SK-N-SH (cell line): ENCODE data around the gene SSUH2. TPM values are rescaled to one million over a fixed set of nuclear protein-coding genes. Genes with fewer than 3 reads are reported as not detected.

ENCODE experiments used
- CTCF ChIA-PET: fragments of 300-600, 350-600 bp; formaldehyde crosslinking; extraction: SDS; loops from one replicate; lab custom pipeline; 2021; lab: Yijun Ruan, JAX
- POLR2A ChIA-PET: fragments of 350-600 bp; sonication (Branson Sonifier 250); formaldehyde crosslinking; extraction: SDS; loops from one replicate; lab custom pipeline; 2020; ENCODE audit warnings: antibody characterized with exemption, inconsistent platforms; lab: Yijun Ruan, JAX
- DNase-seq: peaks from one replicate; pipeline ENCODE4 v3.0.0; 2012
- H2AFZ ChIP-seq: fragments of 200-600 bp; sonication (generic); 2 replicates; pipeline ENCODE4 v1.8.1; 2016; ENCODE audit warnings: antibody characterized with exemption, mild to moderate bottlenecking, low read depth
- H3F3A ChIP-seq: fragments of 200-600 bp; sonication (generic); replicated peaks from 2 replicates; pipeline ENCODE3; 2016; ENCODE audit warnings: antibody characterized with exemption, mild to moderate bottlenecking; ENCODE audit not compliant: insufficient read depth
- H3K27ac ChIP-seq, 2 experiments: fragments of 200-500 bp in 1 of 2; fragments of 200-600 bp in 1 of 2; sonication (Bioruptor generic) in 1 of 2; sonication (generic), shearing (Covaris generic) in 1 of 2; 2 replicates each; pipeline versions ENCODE4 v1.5.1 to v1.6.1; 2014 to 2016; ENCODE audit warnings: low read depth in 2 of 2, inconsistent platforms in 1 of 2, low read length in 1 of 2, mild to moderate bottlenecking in 1 of 2, mixed read lengths in 1 of 2
- H3K27me3 ChIP-seq: fragments of 200-600 bp; sonication (generic), shearing (Covaris generic); 2 replicates; pipeline ENCODE4 v1.6.1; 2016; ENCODE audit warnings: mixed run types; ENCODE audit not compliant: insufficient read depth
- H3K36me3 ChIP-seq, 2 experiments: fragments of 200-500 bp in 1 of 2; fragments of 200-600 bp in 1 of 2; sonication (Bioruptor generic) in 1 of 2; sonication (generic) in 1 of 2; replicated peaks in 1 of 2; 2 replicates each; pipeline versions ENCODE3 to v1.5.1; 2014 to 2016; ENCODE audit warnings: low read length in 1 of 2, mild to moderate bottlenecking in 1 of 2; ENCODE audit not compliant: insufficient read depth in 2 of 2, control insufficient read depth in 1 of 2
- H3K4me1 ChIP-seq, 2 experiments: fragments of 200-500 bp in 1 of 2; fragments of 200-600 bp in 1 of 2; sonication (Bioruptor generic) in 1 of 2; sonication (generic), shearing (Covaris generic) in 1 of 2; 2 replicates each; pipeline versions ENCODE4 v1.5.1 to v1.6.1; 2014 to 2016; ENCODE audit warnings: low read depth in 1 of 2, low read length in 1 of 2, mixed run types in 1 of 2; ENCODE audit not compliant: insufficient read depth in 2 of 2, control insufficient read depth in 1 of 2
- H3K4me2 ChIP-seq: fragments of 200-600 bp; sonication (generic), shearing (Covaris generic); 2 replicates; pipeline ENCODE4 v1.6.1; 2017; ENCODE audit warnings: mixed run types
- H3K4me3 ChIP-seq, 2 experiments: fragments of 200-500 bp in 1 of 2; fragments of 200-600 bp in 1 of 2; sonication (Bioruptor generic) in 1 of 2; sonication (generic), shearing (Covaris generic) in 1 of 2; 2 replicates each; pipeline versions ENCODE4 v1.5.1 to v1.8.1; 2014 to 2016; ENCODE audit warnings: low read depth in 2 of 2, inconsistent platforms in 1 of 2, low read length in 1 of 2, mild to moderate bottlenecking in 1 of 2, mixed read lengths in 1 of 2, moderate library complexity in 1 of 2
- H3K79me2 ChIP-seq: fragments of 200-600 bp; sonication (generic); 2 replicates; pipeline ENCODE4 v1.8.1; 2017; ENCODE audit warnings: mild to moderate bottlenecking; ENCODE audit not compliant: insufficient read depth
- H3K9ac ChIP-seq: fragments of 200-600 bp; sonication (generic); 2 replicates; pipeline ENCODE4 v1.6.1; 2017; ENCODE audit warnings: mixed run types
- H3K9me2 ChIP-seq: fragments of 200-600 bp; sonication (generic); 2 replicates; pipeline ENCODE4 v1.6.1; 2017; ENCODE audit warnings: mixed run types
- H3K9me3 ChIP-seq: fragments of 200-600 bp; sonication (generic); 2 replicates; pipeline ENCODE4 v1.6.1; 2017; ENCODE audit warnings: mixed run types, mild to moderate bottlenecking, moderate library complexity
- H4K20me1 ChIP-seq: fragments of 200-600 bp; sonication (generic); 2 replicates; pipeline ENCODE4 v1.6.1; 2017; ENCODE audit warnings: mild to moderate bottlenecking, mixed run types; ENCODE audit not compliant: insufficient read depth
- CHD2 ChIP-seq: fragments of 150-350 bp; IDR thresholded peaks from 2 replicates; pipeline ENCODE4 v1.6.1; 2018; ENCODE audit warnings: low read length; ENCODE audit not compliant: partially characterized antibody
- ELF1 ChIP-seq: IDR thresholded peaks from 2 replicates; pipeline ENCODE4 v1.4.0; 2012
- EP300 ChIP-seq, 2 experiments: IDR thresholded peaks; 2 replicates each; pipeline versions ENCODE4 v1.4.0 to v1.6.1; 2012; ENCODE audit warnings: borderline replicate concordance in 1 of 2, low read depth in 1 of 2, low read length in 1 of 2
- FOSL2 ChIP-seq: IDR thresholded peaks from 2 replicates; pipeline ENCODE4 v1.4.0; 2012; ENCODE audit warnings: low read depth, mild to moderate bottlenecking, moderate library complexity, borderline replicate concordance
- FOXM1 ChIP-seq: IDR thresholded peaks from 2 replicates; pipeline ENCODE4 v1.4.0; 2012; ENCODE audit warnings: low read depth, mild to moderate bottlenecking
- GABPA ChIP-seq: IDR thresholded peaks from 2 replicates; pipeline ENCODE4 v1.4.0; 2012; ENCODE audit warnings: low read depth, mild to moderate bottlenecking
- GATA2 ChIP-seq: sonication (generic); formaldehyde crosslinking; IDR thresholded peaks from 2 replicates; pipeline ENCODE4 v1.5.0; 2020; ENCODE audit warnings: mild to moderate bottlenecking, missing genetic modification reagents
- IRF3 ChIP-seq: fragments of 150-350 bp; IDR thresholded peaks from 2 replicates; pipeline ENCODE4 v1.6.1; 2016; ENCODE audit warnings: mild to moderate bottlenecking, low read depth, low read length
- JUND ChIP-seq: IDR thresholded peaks from 2 replicates; pipeline ENCODE4 v1.4.0; 2012
- MEF2A ChIP-seq: IDR thresholded peaks from 2 replicates; pipeline ENCODE4 v1.4.0; 2012; ENCODE audit warnings: low read depth, borderline replicate concordance
- MXI1 ChIP-seq: IDR thresholded peaks from 2 replicates; pipeline ENCODE4 v1.6.1; 2012; ENCODE audit warnings: mild to moderate bottlenecking, low read depth, low read length, improper control_type of control experiment
- NFIC ChIP-seq: IDR thresholded peaks from 2 replicates; pipeline ENCODE4 v1.4.0; 2012; ENCODE audit warnings: borderline replicate concordance
- NRF1 ChIP-seq: IDR thresholded peaks from 2 replicates; pipeline ENCODE4 v1.6.1; 2012; ENCODE audit warnings: low read depth, mild to moderate bottlenecking, low read length
- PBX3 ChIP-seq: IDR thresholded peaks from 2 replicates; pipeline ENCODE4; 2012
- POLR2AphosphoS5 ChIP-seq: IDR thresholded peaks from 2 replicates; pipeline ENCODE4 v1.6.1; 2012; ENCODE audit warnings: low read depth, low read length
- RAD21 ChIP-seq: IDR thresholded peaks from 2 replicates; pipeline ENCODE4 v1.6.1; 2012; ENCODE audit warnings: mild to moderate bottlenecking, low read length
- RCOR1 ChIP-seq: fragments of 150-350 bp; IDR thresholded peaks from 2 replicates; pipeline ENCODE4 v1.6.1; 2017; ENCODE audit warnings: antibody characterized with exemption, low read length
- RXRA ChIP-seq: IDR thresholded peaks from 2 replicates; pipeline ENCODE4 v1.4.0; 2012; ENCODE audit warnings: low read depth, mild to moderate bottlenecking, borderline replicate concordance
- SIN3A ChIP-seq: IDR thresholded peaks from 2 replicates; pipeline ENCODE4 v1.6.1; 2012; ENCODE audit warnings: low read depth, mild to moderate bottlenecking, low read length, moderate library complexity, borderline replicate concordance
- SMC3 ChIP-seq: IDR thresholded peaks from 2 replicates; pipeline ENCODE4 v1.6.1; 2012; ENCODE audit warnings: low read depth, low read length, improper control_type of control experiment
- TCF12 ChIP-seq: IDR thresholded peaks from 2 replicates; pipeline ENCODE4 v1.4.0; 2012
- WGBS: methylation state at CpG from one replicate; pipeline ENCODE4 v1.1.6; 2017; ENCODE audit warnings: low lambda C conversion rate; 5-methylcytosine and 5-hydroxymethylcytosine counted together
- polyA plus RNA-seq, 3 experiments: library from polyadenylated mRNA; depleted of rRNA; stranded (reverse); fragments of >200 nt; gene quantifications; 2 replicates each; pipeline ENCODE4 v1.2.3, GENCODE V29; 2012
- TF ChIP-seq, protein P1 (sequence below): IDR thresholded peaks from 2 replicates; pipeline ENCODE4 v1.4.0; 2012; ENCODE audit warnings: low read depth
- TF ChIP-seq, protein P2 (sequence below): IDR thresholded peaks from 2 replicates; pipeline ENCODE4 v1.6.1; 2012; ENCODE audit warnings: mild to moderate bottlenecking, low read depth, low read length, moderate library complexity
- TF ChIP-seq, protein P3 (sequence below): fragments of 200-600 bp; sonication (generic); IDR thresholded peaks from 2 replicates; pipeline ENCODE4 v1.6.1; 2017; ENCODE audit warnings: antibody characterized with exemption, mild to moderate bottlenecking, moderate library complexity
- TF ChIP-seq, protein P4 (sequence below): IDR thresholded peaks from 2 replicates; pipeline ENCODE4 v1.4.0; 2012; ENCODE audit warnings: low read depth, borderline replicate concordance

SSUH2 gene
- polyA plus RNA-seq, 1 of the 3 experiments (the other 2 are of a cell fraction) = 0.18 TPM

GRCh38 chr3:8607234-8608040, 37.2 kb downstream of the SSUH2 start:
- no peak overlapping the region for H3K9ac ChIP-seq
- no peaks in the 10 kb centered on the region for H3K79me2 ChIP-seq
- no peaks in the 10 kb centered on the region for H4K20me1 ChIP-seq
- H3F3A ChIP-seq = no peaks in the 10 kb centered on the region
- H2AFZ ChIP-seq = no peak overlapping the region
- no peaks in the 10 kb centered on the region for H3K36me3 ChIP-seq
- TF ChIP-seq CHD2 (no peak), NFIC (no peak), GABPA (no peak), IRF3 (no peak), FOXM1 (no peak), TCF12 (peak; percentile 42), RAD21 (peak; percentile 96), SMC3 (peak; percentile 90), ELF1 (no peak), PBX3 (no peak), GATA2 (peak; percentile 88), NRF1 (no peak), POLR2AphosphoS5 (no peak; the same call in 1 of the 2 replicates), RCOR1 (peak; percentile 67), FOSL2 (no peak), MXI1 (0 out of 2 replicates have a peak, but pooled peaks have one; percentile 25), MEF2A (no peak), JUND (no peak), EP300 (IDR thresholded peaks at IDR 0.05; ENCODE audit: borderline replicate concordance in 1 of 2, low read depth in 1 of 2, low read length in 1 of 2) (peak in 1 of 2 experiments; percentile 78; a peak in 2 of 4 replicates), RXRA (no peak), SIN3A (no peak)
- TF ChIP-seq, protein P1, sequence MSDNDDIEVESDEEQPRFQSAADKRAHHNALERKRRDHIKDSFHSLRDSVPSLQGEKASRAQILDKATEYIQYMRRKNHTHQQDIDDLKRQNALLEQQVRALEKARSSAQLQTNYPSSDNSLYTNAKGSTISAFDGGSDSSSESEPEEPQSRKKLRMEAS = no peak
- TF ChIP-seq, protein P2, sequence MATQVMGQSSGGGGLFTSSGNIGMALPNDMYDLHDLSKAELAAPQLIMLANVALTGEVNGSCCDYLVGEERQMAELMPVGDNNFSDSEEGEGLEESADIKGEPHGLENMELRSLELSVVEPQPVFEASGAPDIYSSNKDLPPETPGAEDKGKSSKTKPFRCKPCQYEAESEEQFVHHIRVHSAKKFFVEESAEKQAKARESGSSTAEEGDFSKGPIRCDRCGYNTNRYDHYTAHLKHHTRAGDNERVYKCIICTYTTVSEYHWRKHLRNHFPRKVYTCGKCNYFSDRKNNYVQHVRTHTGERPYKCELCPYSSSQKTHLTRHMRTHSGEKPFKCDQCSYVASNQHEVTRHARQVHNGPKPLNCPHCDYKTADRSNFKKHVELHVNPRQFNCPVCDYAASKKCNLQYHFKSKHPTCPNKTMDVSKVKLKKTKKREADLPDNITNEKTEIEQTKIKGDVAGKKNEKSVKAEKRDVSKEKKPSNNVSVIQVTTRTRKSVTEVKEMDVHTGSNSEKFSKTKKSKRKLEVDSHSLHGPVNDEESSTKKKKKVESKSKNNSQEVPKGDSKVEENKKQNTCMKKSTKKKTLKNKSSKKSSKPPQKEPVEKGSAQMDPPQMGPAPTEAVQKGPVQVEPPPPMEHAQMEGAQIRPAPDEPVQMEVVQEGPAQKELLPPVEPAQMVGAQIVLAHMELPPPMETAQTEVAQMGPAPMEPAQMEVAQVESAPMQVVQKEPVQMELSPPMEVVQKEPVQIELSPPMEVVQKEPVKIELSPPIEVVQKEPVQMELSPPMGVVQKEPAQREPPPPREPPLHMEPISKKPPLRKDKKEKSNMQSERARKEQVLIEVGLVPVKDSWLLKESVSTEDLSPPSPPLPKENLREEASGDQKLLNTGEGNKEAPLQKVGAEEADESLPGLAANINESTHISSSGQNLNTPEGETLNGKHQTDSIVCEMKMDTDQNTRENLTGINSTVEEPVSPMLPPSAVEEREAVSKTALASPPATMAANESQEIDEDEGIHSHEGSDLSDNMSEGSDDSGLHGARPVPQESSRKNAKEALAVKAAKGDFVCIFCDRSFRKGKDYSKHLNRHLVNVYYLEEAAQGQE = no peak
- TF ChIP-seq, protein P3, sequence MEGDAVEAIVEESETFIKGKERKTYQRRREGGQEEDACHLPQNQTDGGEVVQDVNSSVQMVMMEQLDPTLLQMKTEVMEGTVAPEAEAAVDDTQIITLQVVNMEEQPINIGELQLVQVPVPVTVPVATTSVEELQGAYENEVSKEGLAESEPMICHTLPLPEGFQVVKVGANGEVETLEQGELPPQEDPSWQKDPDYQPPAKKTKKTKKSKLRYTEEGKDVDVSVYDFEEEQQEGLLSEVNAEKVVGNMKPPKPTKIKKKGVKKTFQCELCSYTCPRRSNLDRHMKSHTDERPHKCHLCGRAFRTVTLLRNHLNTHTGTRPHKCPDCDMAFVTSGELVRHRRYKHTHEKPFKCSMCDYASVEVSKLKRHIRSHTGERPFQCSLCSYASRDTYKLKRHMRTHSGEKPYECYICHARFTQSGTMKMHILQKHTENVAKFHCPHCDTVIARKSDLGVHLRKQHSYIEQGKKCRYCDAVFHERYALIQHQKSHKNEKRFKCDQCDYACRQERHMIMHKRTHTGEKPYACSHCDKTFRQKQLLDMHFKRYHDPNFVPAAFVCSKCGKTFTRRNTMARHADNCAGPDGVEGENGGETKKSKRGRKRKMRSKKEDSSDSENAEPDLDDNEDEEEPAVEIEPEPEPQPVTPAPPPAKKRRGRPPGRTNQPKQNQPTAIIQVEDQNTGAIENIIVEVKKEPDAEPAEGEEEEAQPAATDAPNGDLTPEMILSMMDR = peak; percentile 66
- TF ChIP-seq, protein P4, sequence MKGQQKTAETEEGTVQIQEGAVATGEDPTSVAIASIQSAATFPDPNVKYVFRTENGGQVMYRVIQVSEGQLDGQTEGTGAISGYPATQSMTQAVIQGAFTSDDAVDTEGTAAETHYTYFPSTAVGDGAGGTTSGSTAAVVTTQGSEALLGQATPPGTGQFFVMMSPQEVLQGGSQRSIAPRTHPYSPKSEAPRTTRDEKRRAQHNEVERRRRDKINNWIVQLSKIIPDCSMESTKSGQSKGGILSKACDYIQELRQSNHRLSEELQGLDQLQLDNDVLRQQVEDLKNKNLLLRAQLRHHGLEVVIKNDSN = no peak
- 33% methylated on average over 3 of the region's 7 CpGs for WGBS
- ChIA-PET POLR2A (interaction anchor here (0.5 to 1.4 kb wide), 2 partner anchors 106 to 164 kb away, joined by 3 to 7 read pairs; partner anchors contain the start of gene LMCD1), CTCF (interaction anchor here (0.6 to 7.5 kb wide), 33 partner anchors 11 to 1816 kb away, joined by 3 to 76 read pairs (median 4); partner anchors contain the start of gene LMCD1)
- peak; percentile 82 for DNase-seq
- H3K4me3 ChIP-seq = no peak overlapping the region
- H3K27me3 ChIP-seq = no peaks in the 10 kb centered on the region
- H3K9me2 ChIP-seq = no peaks in the 10 kb centered on the region
- H3K9me3 ChIP-seq = no peaks in the 10 kb centered on the region
- peaks cover 5 to 44% of the 10 kb centered on the region in 2 experiments; a peak in 3 of 4 replicates for H3K4me1 ChIP-seq
- peak overlapping the region in 1 of 2 experiments; percentile 97; a peak in 2 of 4 replicates for H3K27ac ChIP-seq
- no peak overlapping the region for H3K4me2 ChIP-seq
